Measurements from ENCODE around the gene ATIC. TPM values are rescaled to one million over a fixed set of nuclear protein-coding genes. Genes with fewer than 3 reads are reported as not detected.

ATIC gene
- total and polyA plus RNA-seq, 2 donors from 2014 or later, result 75.9 to 101 TPM

GRCh38 chr2:215362562-215362904 is 50.7 kb downstream of the ATIC start:
- Histone ChIP-seq H3K27me3 (ENCODE audit: control insufficient read depth, insufficient read depth, low read length) (no peaks in the 10 kb centered on the region), H3K4me1 (ENCODE audit: control insufficient read depth in 2 of 3, insufficient read depth in 2 of 3, low read depth in 1 of 3, low read length in 3 of 3) (no peaks in the 10 kb centered on the region), H3K36me3 (ENCODE audit: control insufficient read depth in 2 of 3, insufficient read depth in 3 of 3, low read length in 3 of 3) (peaks cover 8 to 9% (median 8%) of the 10 kb centered on the region in 3 donors), H3K4me3 (ENCODE audit: low read length in 3 of 3) (no peak overlapping the region), H3K27ac (ENCODE audit: low read depth in 2 of 2, low read length in 2 of 2) (no peak overlapping the region), H3K9ac (ENCODE audit: low read length in 3 of 3) (no peak overlapping the region), H3K9me3 (ENCODE audit: control insufficient read depth in 2 of 3, insufficient read depth in 1 of 3, low read length in 3 of 3) (no peaks in the 10 kb centered on the region)
- no peak for DNase-seq
- no peak for FAIRE-seq
- TF ChIP-seq CTCF (IDR thresholded peaks at IDR 0.05; ENCODE audit: borderline replicate concordance, extremely low read depth, insufficient read depth), result no peak
- intact Hi-C loops (cut with DNase I), result no loop called here

- no peak for FAIRE-seq
These were observed 51.2 kb downstream of the ATIC start for GRCh38 chr2:215363039-215363438.

GRCh38 chr2:215363461-215364156 is 51.8 kb downstream of the ATIC start:
- DNase-seq (no peak), FAIRE-seq (no peak)
- Histone ChIP-seq H3K9ac (ENCODE audit: low read length in 3 of 3) (no peak overlapping the region), H3K27ac (ENCODE audit: low read depth in 2 of 2, low read length in 2 of 2) (no peak overlapping the region), H3K36me3 (ENCODE audit: control insufficient read depth in 2 of 3, insufficient read depth in 3 of 3, low read length in 3 of 3) (peaks cover 8 to 10% (median 8%) of the 10 kb centered on the region in 3 donors), H3K4me3 (ENCODE audit: low read length in 3 of 3) (no peak overlapping the region), H3K27me3 (ENCODE audit: control insufficient read depth, insufficient read depth, low read length) (no peaks in the 10 kb centered on the region), H3K9me3 (ENCODE audit: control insufficient read depth in 2 of 3, insufficient read depth in 1 of 3, low read length in 3 of 3) (no peaks in the 10 kb centered on the region), H3K4me1 (ENCODE audit: control insufficient read depth in 2 of 3, insufficient read depth in 2 of 3, low read depth in 1 of 3, low read length in 3 of 3) (no peaks in the 10 kb centered on the region)
- TF ChIP-seq CTCF (IDR thresholded peaks at IDR 0.05; ENCODE audit: borderline replicate concordance, extremely low read depth, insufficient read depth), result no peak
- intact Hi-C loops (cut with DNase I), result no loop called here

More at GRCh38 chr2:215363039-215363438, 51.2 kb downstream of the ATIC start:
- no peak overlapping the region for H3K9ac ChIP-seq (ENCODE audit: low read length in 3 of 3)
- intact Hi-C loops (cut with DNase I), result no loop called here
- no peak for TF ChIP-seq CTCF (IDR thresholded peaks at IDR 0.05; ENCODE audit: borderline replicate concordance, extremely low read depth, insufficient read depth)
- no peaks in the 10 kb centered on the region for H3K4me1 ChIP-seq (ENCODE audit: control insufficient read depth in 2 of 3, insufficient read depth in 2 of 3, low read depth in 1 of 3, low read length in 3 of 3)
- H3K4me3 ChIP-seq (ENCODE audit: low read length in 3 of 3), result no peak overlapping the region
- no peak for DNase-seq
- H3K27me3 ChIP-seq (ENCODE audit: control insufficient read depth, insufficient read depth, low read length), result no peaks in the 10 kb centered on the region
- H3K9me3 ChIP-seq (ENCODE audit: control insufficient read depth in 2 of 3, insufficient read depth in 1 of 3, low read length in 3 of 3), result no peaks in the 10 kb centered on the region
- H3K27ac ChIP-seq (ENCODE audit: low read depth in 2 of 2, low read length in 2 of 2), result no peak overlapping the region
- peaks cover 8 to 10% (median 8%) of the 10 kb centered on the region in 3 donors for H3K36me3 ChIP-seq (ENCODE audit: control insufficient read depth in 2 of 3, insufficient read depth in 3 of 3, low read length in 3 of 3)

Measured in kidney (tissue), 14 donors.